ENCODE data around the gene ADCY7. TPM values are rescaled to one million over a fixed set of nuclear protein-coding genes. Genes with fewer than 3 reads are reported as not detected.
A peak's percentile ranks its signal among the peaks of the same experiment; 100 is the strongest.

The ADCY7 gene
- total RNA-seq, 1 donor from 2014 or later: 5.1 TPM

DNA sequence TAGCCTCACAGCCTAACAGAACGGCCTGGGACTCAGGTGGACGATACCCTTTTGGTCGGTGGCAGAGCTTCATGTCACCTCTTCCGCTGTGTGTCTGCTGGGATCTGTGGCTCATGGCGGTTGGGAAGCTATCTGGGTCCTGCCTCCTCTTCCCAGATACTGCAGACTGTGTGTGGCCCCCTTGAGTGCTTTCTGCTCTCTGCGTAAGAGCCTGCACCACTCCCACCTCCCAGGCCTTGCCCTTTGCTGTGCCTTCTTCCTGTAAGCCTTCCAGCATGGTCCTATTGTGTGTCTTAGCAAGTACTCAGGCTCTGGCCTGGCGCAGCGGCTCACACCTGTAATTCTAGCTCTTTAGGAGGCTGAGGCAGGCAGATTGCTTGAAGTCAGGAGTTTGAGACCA lies 17.5 kb upstream of the ADCY7 start:
- DNase-seq: no peak

DNA sequence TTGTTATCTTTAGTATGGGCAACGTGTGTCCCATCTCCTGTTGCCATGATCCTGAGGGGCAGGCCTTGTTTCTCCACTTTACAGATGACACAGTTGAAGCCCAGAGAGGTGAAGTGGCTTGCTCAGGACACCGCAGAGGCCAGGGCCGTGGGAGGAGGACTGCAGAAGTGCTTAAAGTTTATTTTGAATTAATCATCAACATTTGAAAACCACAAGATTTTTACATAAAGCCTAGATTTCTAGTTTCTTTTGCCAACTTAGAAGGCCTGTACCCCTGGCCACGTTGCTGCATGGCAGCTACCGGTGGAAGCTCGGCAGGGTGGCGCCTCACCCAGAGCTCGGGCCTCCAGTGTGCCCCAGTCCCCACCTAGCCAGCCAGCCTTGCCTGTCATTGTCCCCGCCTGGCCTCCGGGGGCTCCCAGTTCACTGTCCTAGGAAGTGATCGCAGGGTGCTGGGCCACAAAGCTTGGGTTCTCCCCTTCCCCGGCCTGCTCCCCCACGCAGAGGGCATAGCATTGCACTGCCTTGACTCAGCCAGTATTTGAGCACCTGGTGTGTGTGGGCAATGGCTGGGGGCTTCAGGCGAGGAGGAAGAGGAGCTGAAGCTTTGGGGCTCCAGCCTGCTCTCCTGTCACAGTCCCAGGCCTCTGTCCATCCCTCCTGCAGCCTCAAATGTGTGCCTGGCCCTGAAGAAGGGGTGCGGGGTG lies 14.8 kb upstream of the ADCY7 start:
- DNase-seq: no peak

DNA sequence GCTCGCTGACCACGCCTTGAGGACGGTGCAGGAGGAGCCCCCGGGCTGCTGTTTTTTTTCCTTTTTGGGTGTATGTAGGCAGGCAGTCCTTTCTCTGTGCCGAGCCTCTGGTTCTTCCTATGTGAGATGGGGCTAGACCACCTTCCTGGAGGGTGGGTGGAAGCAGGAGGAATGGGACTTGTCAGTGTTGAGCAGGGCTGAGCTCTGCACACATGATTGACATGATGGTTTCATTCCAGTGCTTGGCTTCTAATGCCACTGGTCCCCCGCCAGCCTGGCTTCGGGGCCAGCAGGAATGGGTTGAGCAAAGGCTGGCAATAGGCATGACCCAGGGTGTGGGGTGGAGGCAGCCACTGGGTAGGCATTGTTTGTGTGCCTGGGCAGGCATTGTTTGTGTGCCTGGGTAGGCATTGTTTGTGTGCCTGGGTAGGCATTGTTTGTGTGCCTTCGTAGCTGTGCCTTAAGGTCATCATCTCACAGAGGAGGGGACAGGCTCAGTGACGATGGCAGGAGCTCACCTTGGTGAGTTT lies 14.2 kb upstream of the ADCY7 start:
- DNase-seq: no peak

DNA sequence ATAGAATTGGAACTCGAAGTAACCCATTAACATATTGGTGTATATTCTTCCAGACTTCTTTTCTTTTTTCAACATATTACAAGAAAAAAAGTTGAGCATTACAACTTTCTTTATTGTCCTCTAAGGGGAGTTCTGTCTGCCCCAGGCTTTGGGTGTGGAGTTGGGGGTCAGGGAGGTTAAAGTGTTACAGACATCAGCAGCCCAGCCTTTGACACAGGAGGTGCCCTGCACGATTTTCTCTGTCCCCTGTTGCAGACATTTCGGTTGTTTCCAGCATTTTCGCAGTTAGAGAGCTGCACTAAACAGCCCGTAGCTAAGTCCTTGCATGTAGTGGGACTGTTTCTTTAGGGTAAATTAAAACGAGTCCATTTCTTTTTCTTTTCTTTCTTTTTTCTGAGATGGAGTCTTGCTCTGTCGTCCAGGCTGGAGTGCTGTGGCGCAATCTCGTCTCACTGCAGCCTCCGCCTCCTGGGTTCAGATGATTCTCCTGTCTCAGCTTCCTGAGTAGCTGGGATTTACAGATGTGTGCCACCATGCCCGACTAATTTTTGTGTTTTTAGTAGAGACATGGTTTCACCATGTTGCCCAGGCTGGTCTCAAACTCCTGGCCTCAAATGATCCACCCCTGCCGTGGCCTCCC lies 13.4 kb upstream of the ADCY7 start:
- DNase-seq: no peak

DNA sequence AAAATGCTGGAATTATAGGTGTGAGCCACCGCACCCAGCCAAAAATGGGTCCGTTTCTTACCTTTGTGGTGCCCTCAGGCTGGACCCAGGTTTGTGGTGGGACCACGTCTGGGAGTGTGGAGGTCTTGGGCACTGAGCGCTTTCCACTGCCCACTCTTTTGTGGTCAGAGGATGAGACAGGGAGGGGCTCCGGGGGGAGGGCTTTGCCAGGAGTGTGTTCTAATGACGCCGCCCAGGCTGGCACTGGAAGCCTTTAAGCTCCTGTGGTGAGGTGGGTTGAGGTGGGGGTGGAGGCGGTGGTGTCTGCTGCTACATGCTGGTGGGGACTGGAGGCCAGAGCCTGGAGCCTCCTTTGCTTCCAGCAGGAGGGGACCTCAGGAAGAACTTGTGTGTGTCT lies 12.8 kb upstream of the ADCY7 start:
- DNase-seq: no peak

DNA sequence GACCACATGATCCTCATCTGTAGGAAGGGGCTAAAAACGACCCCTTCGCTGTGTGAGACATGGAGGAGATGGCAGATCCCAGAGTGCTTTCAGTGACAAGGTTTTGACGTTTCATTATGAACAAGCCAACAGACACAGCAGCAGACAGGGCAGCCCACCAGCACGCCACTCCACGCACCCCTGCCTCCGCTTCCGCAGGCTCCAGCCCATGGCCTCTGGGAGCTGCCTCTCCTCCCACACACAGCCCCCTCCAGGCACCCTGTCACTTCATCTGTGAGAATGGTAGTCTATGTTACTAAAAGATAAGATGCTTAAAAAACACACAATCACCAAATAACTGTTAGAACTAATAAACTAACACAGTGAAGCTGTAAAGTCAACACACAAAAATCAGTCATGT lies 12.3 kb upstream of the ADCY7 start:
- DNase-seq: no peak

DNA sequence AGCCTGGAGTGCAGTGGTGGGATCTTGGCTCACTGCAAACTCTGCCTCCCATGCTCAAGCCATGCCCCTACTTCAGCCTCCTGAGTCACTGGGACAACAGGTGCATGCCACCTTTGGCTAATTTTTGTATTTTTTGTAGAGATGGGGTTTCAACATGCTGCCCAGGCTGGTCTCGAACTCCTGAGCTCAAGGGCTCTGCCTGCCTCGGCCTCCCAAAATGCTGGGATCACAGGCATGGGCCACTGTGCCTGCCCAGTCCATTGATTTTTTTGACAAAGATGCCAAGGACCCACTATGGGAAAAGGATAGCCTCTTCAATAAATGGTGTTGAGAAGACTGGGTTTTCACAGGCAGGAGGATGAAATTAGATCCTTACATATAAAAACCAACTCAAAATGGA lies 10.8 kb upstream of the ADCY7 start:
- DNase-seq: no peak

DNA sequence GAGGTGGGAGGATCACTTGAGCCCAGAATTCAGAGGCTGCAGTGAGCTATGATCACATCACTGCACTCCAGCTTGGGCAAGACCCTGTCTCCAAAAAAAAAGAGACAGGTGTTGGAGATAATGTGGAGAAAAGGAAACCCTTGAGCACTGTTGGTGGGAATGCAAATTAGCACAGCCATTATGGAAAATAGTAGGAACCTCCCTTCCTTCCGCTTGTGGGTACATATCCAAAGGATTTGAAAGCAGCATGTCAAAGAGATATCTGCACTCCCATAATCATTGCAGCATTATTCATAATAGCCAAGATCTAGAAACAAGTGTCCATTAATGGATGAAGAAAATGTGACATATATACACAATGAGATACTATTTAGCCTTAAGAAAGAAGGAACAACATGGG lies 9.7 kb upstream of the ADCY7 start:
- no peak for DNase-seq

DNA sequence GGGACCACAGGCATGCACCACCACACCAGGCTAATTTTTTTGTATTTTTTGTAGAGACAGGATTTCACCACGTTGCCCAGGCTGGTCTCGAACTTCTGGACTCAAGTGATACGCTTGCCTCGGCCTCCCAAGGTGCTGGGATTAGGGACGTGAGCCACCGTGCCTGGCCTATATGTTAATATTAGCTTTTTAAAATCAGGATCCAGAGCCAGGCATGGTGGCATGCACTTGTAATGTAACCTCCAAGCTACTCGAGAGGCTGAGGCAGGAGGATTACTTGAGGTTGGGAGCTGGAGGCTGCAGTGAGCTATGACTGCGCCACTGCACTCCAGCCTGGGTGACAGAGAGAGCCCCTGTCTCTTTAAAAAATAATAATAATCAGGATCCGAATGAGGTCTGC lies 8.5 kb upstream of the ADCY7 start:
- DNase-seq: no peak

DNA sequence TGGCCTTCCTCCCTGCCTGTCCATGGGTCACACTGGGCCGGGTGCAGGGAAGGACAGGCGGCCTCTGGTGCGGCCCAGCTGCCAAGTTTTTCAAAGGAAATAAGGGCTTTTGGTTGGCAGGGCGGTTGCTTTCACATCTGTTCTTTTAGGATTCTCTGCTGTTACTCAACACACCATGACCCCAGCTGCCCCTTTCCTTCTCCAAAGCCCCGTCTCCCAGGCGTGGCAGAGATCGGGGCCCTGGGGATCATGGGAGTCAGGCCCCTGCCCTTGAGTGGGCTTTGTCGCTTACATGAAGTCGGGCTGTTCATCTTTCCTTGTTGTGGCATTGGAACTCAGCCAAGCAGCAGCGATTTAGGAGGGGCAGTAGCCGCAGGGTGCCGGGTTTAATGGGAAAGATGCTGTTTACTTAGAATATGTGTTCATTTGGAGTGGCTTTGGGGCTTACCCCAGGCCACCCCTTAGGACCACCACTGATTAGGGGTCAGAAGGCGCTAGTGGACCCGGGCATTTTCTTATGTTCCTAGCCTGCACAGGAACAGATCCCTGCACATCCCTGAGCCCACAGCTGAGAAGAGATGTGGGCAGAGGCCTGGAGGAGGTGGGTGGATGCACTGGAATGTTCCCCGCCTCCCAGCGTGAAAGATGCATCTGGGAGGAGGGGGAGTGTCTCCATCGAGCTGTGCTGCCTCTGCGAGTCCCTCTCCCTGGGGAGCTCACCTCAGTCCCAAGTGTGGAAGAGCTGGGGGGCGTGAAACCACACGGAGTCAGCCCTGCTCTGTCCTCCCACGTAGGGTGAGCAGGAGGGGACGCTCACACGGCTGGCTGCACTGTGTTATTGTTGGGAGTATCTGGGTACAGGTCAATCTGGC lies 6.8 kb upstream of the ADCY7 start:
- DNase-seq: no peak

DNA sequence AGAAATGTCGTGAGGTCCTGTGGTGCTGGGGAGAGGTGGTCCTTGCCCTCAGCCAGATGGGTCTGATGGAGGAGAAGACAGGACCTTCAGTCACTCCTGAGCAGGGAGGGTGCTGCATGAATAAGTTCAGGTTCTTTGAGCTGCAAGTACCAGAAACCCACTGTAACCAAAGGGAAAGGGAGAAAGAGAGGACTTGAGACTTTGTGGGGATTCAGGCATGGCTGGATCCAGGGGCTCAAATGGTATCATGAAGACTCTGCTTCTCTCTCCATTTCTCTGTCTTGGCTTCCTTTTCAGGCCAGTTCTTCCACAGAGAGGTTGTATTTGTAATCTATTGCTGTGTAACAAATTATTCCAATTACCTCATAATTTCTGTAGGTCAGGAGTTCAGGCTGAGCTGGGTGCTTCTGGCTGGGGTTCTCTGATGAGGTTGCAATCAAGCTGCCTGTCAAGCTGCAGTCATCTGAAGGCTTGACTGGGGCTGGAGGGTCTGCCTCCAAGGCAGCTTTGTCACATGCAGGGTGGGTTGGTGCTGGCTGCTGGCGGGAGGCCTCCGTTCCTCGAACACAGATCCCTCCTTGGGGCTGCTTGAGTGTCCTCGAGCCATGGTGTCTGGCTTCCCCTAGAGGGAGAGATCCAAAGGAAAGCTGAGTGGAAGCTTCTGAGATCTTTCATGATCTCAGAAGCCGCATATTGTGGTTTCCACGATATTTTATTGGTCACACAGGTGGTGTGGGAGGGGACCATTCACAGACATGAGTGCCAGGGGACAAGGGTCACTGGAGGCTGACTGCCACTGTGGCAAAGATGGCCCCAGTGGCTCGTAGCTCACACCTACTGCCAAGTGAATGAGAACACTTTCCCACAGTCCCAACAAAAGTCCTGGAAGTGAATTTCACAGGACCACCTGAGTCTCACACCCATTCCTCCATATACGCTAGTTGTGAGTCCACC lies 5.9 kb upstream of the ADCY7 start:
- DNase-seq: no peak

DNA sequence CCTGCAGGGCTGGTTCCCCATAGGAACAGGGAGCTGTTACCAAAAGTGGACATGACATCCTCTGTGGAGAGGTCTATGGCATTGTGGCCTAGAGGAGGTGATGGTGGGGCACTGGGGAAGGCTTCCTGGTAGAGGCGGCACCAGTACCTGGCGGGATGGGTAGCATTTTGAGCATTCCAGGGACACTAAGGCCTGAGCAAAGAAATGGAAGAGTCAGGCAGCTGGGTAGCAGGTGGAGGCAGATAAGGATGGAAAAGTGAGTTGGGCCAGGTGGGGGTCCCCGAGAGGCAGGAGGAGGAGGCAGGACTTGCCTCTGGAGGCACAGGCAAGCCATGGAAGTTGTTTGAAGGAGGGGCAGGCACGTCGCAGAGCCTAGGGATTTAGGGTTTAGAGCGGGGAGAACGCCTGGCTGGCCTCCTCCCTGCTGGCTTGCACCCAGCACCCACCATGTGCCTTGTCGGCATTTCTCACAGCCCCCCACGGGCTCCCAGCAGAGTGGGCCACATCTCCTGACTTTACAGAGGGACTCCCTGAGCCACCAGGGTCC lies 5.1 kb upstream of the ADCY7 start:
- no peak for DNase-seq

DNA sequence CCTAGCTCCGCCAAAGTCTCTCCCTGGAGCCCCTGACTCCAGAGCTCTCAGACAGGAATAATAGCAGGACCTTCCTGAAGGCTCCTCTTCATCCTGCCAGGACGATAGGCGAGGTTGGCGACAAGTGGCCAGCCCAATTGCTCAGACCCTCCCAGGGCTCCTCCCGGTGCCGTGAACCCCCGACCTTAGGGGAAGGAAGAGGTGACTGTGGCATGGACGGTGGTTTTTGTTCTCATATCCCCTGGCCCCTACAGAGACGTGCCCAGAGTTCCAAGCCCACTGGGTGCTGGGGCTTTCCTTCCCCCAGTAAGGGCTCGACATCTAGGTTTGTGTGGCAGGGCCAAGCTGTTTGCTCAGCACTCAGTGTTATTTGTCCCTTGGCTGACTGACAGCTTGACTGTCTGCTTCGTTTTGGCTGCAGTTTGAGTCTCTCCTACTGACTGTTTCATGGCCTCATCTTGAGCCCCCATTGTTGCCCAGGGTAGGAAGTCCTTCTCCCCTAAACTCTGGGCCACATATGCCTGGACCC lies 4.6 kb upstream of the ADCY7 start:
- no peak for DNase-seq

DNA sequence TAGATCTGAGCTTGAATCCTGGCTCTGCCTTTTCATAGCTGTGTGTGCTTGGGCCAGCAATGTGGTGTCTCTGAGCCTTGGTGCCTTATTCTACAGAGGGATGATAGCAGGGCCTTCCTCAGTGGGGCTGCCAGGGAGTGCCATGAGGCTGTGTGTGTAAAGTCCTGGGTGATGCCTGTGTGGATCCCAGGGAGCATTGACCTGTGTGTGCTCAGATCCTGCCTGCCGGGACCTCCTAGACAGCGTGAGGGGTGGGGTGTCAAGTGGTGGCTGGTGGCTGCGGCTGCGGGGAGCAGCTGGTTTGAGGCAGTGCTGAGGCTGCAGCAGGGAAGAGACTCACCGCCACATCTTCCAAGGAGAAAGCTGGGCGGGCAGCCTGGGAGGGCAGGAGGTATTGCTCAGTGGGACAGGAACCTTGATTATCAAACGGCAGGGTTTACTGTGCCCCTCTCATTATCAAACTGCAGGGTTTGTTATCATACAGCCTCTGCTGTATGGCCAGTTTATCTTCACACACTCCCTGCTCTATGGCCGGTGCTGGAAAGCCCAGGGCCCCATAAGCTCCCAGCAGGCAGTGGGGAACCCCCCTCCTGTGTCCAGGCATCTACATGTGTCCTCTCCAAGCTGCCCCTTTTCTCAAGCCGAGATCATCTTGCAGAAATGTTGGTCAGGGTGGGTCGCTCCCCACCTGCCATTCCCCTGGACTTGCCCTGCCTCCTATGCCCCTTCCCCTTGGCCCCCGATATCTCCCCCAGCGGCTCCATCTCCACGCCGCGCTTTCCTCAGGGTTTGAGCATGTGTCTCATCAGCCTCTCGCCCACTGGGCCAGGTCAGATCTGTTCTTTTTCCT lies 3.1 kb upstream of the ADCY7 start:
- DNase-seq: no peak

DNA sequence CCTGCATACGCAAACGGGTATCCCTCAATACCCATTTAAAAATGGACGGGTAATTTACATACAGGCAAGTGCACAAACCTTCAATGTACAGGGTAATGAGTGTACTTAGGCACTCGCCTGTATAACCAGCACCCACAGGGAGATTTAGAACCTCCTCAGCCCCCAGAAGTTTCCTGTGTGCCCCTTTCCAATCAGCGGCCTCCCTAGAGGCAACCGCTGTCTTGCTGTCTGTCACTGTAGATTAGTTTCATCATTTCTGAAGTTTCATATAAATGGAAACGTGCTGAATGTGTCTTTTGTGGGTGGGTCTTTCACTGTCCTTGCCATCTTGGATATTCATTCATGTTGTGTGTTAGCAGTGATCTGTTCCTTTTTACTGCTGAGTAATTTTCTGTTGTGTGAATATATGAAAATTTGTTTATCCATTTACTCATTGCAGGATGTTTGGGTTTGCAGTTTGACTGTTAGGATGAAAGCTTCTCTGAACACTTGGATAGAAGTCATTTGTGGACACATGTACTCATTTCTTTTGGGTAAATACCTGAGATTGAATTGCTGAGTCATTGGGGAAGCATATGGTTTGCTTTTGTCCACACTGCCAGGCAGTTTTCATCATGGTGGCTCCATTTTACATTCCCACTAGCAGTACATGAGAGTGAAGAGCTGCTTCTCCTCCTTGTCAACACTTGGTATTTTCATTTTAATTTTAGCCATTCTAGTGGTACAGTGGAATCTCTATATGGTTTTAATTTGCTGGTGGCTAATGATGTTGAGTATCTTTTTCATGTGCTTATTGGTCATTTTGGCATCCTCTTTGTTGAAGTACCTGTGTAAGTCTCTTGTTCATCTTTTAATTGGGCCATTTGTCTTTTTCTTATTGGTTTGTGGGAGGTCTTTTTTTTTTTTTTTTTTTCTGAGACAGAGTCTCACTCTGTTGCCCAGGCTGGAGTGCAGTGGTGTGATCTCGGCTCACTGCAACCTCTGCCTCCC lies 2.1 kb upstream of the ADCY7 start:
- DNase-seq: no peak

DNA sequence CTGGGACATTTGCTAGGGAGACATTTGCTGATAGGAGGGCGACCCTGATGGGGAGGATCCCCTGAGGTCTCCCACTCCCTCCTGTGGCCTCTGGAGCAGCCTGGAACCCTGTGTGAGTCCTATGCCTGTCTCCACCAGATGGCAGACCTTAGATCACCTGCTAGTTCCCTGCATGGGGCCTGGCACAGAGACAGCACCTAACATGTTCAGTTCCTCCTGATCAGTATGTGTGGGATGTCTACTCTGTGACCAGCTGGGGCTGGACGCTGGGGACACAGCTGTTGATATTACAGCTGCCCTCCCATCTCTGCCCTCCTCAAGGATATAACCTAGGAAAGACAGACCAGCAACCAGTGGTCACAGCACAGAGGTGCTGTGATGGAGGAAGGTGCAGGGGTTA lies 1.1 kb upstream of the ADCY7 start:
- DNase-seq: peak; percentile 18

DNA sequence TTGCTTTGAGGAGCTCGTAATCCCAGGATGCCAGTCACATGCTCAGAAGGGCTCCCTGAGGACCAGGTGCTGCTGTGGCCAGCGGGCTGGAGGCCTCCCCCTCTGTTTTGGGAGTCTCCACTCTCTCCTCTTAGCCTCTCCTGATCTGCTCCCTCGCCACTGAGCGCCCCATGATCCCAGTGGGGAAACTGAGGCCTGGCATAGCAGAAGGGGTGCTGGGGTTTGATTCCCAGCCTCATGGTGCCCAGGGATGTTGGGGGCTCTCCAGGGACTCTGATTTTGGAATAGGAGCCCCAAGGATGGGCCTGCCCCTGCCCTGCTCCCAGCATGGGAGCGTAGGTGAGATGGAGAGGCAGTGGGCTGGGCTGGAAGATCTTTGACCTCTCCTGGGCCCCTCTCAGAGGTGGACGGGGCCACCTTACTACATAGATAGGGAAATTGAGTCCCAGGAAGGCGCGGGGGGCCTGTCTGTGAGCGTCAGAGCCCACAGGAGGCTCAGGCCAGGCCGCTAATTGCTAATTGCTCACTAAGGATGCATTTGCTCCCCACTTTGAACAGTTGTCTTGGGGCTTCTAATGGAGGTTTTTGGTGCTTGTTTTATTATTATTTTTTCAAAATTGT lies 525 bp upstream of the ADCY7 start:
- no peak for DNase-seq

DNA sequence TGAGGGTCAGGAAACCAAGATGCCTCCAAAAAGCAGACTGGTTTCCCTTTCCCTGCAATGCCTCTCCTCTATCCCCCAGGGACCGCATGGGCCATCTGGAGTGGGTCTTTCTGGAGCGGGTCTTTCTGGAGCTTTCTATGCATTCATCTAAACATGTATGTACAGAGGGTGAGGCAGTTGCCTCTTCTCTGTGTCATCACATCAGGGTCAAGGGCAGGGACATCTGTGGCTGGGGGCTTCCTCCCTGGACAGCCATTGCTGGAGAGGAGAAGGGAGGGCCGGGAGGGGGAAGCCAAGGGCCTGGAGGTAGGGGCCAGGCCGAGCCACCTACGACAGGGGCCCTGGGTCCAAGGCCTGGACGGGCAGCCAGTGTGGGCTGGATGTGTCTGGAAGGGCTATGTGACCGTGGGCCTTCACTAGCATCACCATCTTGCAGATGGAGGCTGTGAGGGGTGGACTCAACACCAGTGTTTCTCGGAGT lies 840 bp downstream of the ADCY7 start:
- no peak for DNase-seq

DNA sequence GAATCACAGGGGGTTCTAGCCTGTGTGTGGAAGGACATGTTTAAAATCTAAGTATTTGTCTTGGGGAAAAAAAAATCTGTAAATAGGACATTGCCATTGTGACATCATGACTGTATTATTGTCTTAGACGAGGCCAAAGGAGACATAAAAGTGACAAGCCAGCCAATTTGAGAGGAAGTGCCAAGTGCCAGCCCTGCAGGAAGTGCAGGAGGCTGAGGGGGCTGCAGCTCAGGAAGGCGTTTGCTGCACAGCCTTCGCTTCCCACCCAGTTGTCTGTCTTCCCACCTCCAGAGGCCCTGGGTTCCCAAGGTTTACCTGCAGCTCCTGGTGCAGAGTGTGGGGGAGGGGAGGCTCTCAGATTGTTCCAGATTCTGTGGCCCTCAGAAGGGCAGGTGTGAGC lies 1.3 kb downstream of the ADCY7 start:
- no peak for DNase-seq

Measured in dermis blood vessel endothelial cell (primary cell).